Measurements from ENCODE around the gene AR.

GRCh38 chrX:67570839-67571238 lies 27.0 kb downstream of the AR start:
- TF ChIP-seq CEBPB (IDR thresholded peaks at IDR 0.05; ENCODE audit: low read depth, low read length) (no peak), CTCF (conservative IDR thresholded peaks at IDR 0.05; ENCODE audit: low read depth, low read length) (no peak), POLR2A (IDR thresholded peaks at IDR 0.05; ENCODE audit: low read depth, low read length) (no peak), RFX5 (IDR thresholded peaks at IDR 0.05; ENCODE audit: low read depth, low read length) (no peak), RCOR1 (IDR thresholded peaks at IDR 0.05; ENCODE audit: insufficient replicate concordance, low read length) (no peak), FOS (IDR thresholded peaks at IDR 0.05; ENCODE audit: low read depth, low read length) (no peak), RAD21 (IDR thresholded peaks at IDR 0.05; ENCODE audit: low read length) (no peak), MXI1 (IDR thresholded peaks at IDR 0.05; ENCODE audit: borderline replicate concordance, low read depth, low read length) (no peak), NFE2L2 (IDR thresholded peaks at IDR 0.05; ENCODE audit: low read depth, low read length) (no peak)
- TF ChIP-seq, protein P1, sequence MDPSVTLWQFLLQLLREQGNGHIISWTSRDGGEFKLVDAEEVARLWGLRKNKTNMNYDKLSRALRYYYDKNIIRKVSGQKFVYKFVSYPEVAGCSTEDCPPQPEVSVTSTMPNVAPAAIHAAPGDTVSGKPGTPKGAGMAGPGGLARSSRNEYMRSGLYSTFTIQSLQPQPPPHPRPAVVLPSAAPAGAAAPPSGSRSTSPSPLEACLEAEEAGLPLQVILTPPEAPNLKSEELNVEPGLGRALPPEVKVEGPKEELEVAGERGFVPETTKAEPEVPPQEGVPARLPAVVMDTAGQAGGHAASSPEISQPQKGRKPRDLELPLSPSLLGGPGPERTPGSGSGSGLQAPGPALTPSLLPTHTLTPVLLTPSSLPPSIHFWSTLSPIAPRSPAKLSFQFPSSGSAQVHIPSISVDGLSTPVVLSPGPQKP (IDR thresholded peaks at IDR 0.05; ENCODE audit: borderline replicate concordance, low read depth, low read length), result no peak

Data from IMR-90 (cell line).